CD4-positive, alpha-beta T cell treated with Interleukin-15 for 4 hours (primary cell): ENCODE measurements around the gene CHD5.
A peak's percentile ranks its signal among the peaks of the same experiment; 100 is the strongest.

ENCODE experiments used
- DNase-seq: peaks from one replicate; pipeline ENCODE4 v3.0.0-alpha.2; 2020; ENCODE audit warnings: low spot score

Gene CHD5

GRCh38 chr1:6111991-6112689 lies 68.0 kb downstream of the CHD5 start:
- DNase-seq: no peak

- DNase-seq: no peak
These were observed 68.5 kb downstream of the CHD5 start for GRCh38 chr1:6111571-6111970.

- DNase-seq: no peak
These were observed 69.8 kb downstream of the CHD5 start for GRCh38 chr1:6110326-6110725.

DNA sequence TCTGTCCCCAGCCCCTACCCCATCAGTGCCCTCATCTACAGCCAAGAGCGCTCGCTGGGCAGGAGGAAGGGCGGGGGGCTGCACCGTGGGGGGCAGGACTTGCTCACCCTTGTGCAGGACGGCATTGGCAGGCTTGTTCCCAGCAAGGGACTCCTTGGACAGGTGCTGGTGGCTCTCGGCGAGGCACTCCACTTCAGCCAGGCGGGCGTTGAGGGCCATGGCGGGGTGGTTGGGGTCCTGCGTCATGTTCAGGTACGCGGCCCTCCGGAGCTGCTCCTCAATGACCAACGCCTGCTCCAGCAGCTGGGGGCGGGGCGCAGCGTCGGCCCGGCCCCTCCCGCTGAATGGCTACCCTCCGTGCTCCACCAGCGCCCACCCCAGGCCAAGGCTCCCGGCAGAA lies 70.4 kb downstream of the CHD5 start:
- no peak for DNase-seq

- peak; percentile 14 for DNase-seq
These were observed 71.0 kb downstream of the CHD5 start for GRCh38 chr1:6108937-6109614.

GRCh38 chr1:6108476-6108875 lies 71.6 kb downstream of the CHD5 start:
- DNase-seq: no peak

DNA sequence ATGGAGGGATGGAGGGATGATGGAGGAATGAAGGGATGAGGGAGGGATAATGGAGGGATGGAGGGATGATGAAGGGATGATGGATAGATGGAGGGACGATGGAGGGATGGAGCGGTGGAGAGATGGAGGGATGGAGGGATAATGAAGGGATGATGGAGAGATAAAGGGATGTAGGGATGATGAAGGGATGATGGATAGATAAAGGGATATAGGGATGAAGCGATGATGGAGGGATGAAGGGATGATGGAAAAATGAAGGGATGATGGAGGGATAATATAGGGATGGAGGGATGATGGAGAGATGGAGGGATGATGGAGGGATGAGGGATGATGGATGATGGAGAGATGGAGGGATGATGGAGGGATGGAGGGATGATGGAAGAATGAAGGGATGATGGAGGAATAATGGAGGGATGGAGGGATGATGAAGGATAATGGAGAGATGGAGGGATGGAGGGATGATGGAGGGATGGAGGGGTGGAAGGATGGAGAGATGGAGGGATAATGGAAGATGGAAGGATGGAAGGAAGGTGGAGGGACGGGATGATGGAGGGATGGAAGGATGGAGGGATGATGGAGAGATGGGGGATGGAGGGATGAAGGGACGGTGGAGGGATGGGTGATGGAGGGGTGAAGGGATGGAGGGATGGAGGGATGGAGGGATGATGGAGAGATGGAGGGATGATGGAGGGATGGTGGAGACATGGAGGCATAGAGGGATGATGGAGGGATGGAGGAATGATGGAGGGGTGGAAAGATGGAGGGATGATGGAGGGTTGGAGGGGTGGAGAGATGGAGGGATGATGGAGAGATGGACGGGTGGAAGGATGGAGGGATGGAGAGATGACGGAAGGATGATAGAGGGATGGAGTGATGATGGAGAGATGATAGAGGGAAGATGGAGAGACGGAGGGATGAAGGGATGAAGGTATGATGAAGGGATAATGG lies 72.4 kb downstream of the CHD5 start:
- DNase-seq: no peak

DNA sequence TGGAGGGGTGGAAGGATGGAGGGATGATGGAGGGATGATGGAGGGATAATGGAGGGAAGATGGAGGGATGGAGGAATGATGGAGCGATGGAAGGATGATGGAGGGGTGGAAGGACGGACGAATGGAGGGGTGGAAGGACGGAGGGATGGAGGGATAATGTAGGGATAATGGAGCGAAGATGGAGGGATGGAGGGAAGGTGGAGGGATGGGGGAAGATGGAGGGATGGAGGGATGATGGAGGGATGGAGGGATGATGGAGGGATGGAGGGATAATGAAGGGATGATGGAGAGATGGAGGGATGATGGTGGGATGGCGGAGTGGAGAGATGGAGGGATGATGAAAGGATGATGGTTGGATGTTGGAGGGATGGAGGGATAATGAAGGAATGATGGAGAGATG lies 73.1 kb downstream of the CHD5 start:
- no peak for DNase-seq

GRCh38 chr1:6106321-6106731 lies 73.8 kb downstream of the CHD5 start:
- no peak for DNase-seq

DNA sequence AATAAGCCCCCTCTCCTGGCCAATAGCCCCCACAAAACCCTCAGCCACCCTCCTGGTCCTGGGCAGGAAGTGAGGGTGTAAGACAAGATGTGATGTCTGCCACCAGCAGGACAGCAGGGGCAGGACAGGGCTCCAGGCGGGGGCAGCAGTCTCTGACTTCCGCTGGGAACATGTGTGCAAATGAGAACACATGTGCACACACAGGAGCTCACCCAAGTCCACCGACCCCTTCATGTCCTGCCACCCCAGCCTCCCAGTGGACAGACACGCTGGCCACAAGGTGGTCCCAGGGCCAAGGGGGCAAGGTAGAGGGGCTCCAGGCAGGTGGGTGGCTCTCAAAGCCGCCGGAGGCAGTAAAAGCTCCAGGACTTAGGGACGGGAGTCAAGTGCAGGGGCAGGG lies 74.4 kb downstream of the CHD5 start:
- DNase-seq: no peak

DNA sequence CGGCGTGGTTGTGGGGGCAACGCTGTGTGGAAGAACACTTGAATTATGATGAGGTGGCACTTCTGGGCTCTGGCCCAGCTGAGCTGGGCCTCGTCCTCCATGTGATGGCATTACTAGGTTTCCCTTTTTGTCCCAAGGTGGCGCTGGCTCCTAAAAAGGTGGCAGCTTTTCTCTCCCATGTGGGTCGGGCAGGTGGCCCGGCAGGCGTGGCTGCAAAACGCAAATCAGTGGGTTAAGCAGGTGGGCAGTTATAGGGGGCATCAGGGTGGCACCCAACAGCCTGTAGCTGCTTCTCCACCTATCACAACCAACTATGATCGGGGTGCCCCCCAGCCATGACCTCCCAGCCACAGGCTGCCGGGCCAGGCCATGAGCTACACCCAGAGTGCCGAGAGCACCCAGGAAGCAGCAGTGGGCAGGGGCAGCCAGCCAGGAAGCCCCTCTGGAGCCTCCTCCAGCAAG lies 74.9 kb downstream of the CHD5 start:
- no peak for DNase-seq

DNA sequence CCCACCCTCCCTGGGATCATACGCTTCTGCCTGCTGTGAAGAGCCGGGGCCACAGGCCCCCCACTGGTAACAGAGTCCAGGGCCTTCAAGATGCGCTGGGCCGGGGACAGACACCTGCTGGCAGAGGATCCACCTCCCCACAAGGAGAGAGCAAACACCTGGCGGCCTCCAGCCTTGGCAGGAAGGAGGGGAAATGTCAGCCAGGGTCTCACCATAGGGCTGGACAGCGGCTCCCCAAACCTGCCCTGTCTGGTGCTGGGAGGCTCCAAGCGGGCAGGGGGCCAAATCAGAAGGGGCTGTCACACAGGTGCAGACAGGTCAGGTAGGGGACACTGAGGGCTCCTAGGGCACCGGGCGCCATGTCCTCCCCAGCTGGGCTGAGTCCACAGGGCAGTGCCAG lies 75.5 kb downstream of the CHD5 start:
- no peak for DNase-seq

DNA sequence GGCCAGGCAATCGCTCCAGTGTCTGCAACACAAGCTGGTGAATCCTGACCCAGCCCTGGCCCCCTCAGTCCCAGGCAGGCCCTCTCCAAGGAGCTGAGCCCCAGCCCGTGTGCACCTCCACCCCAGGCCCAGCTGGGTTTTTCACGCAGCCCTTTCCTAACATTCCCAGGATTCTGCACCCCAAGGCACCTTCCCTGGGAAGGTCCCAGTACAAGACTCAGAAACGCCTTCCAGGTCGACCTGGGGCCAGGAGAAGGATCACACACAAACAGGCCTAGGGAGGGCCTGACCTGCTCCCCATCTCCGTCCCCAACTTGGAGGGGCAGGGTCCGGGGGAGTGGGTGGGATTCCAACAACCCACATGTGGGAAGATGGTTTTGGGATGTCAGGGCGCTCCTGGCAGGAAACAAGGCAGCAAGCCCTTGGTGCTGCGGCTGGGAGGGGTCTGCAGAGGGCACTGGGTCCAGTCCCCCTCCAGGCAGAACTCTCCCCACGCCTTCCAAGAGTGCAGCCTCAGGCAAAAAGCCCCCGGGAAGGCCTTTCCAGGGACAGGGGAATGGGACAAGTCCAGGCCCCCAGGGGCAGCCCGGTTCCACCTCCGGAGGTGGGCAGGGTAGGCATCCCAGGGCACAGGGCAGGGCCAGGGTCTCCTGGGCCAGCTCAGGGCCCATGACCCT lies 76.1 kb downstream of the CHD5 start:
- no peak for DNase-seq

GRCh38 chr1:6103111-6103853 lies 76.8 kb downstream of the CHD5 start:
- DNase-seq: no peak

GRCh38 chr1:6102532-6102845 lies 77.6 kb downstream of the CHD5 start:
- DNase-seq: no peak

DNA sequence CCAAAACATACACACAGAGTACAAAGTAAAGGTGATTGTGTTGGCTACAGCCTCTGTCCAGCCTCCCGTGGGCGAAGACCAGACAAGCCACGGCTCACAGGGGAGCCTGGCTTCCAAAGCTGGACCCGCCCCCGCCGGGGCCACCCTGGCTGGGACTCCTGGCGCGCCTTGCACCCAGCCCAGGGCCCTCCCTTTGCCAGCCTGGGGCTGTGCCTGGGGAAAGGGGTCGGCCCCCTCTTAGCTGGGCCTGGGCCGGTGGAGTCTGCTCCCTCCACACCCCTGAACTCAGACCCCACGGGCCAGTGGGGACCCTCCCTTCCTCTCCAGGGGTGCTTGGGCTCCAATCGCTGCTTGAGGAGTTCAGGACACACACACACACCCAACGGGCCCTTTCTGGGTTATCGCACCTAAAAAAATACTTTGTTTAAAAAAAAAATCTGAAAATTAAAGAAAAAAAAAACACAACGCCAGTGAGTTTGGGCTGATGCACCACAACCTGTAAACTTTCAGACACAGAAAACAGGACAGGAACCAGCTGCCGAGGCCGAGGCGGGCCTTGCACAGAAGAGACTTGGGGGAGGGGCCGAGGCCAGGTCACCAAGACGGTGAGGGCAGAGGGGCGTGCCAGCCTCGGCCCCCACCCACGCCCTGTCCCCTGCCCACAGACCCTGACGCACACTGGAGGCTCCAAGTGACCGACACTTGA lies 78.1 kb downstream of the CHD5 start:
- DNase-seq: no peak

GRCh38 chr1:6100861-6101783 lies 79.0 kb downstream of the CHD5 start:
- no peak for DNase-seq

GRCh38 chr1:6099787-6100765 lies 80.0 kb downstream of the CHD5 start:
- DNase-seq: no peak

DNA sequence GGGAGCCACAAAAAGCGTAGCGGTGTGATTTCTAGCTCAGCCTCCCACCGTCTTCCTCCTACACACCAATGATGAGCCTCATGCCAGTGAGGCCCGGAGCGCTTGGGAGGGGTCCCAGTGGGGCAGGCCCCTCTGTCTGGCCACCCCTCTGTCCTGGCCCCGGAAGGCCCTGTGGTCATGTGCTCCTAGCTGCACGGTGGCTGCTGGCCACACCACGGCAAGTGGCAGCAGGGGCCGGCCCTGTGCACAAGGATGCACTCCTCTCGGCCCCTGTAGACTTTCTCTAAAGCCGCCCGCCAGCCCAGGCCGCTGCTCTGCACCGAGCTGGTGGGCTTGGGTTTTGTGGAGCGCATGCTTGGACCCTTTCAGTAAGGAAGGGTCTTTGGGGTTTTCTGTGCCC lies 80.8 kb downstream of the CHD5 start:
- no peak for DNase-seq
